H7 (cell line): ENCODE data around the gene UBE2E2. TPM values are rescaled to one million over a fixed set of nuclear protein-coding genes. Genes with fewer than 3 reads are reported as not detected.

Experiments used
- DNase-seq: peaks from one replicate; pipeline ENCODE4 v3.0.0; 2012
- H3K27me3 ChIP-seq: 2 replicates; pipeline ENCODE4 v1.6.0; 2011; ENCODE audit warnings: mild to moderate bottlenecking, low read length; ENCODE audit not compliant: control insufficient read depth, insufficient read depth
- H3K36me3 ChIP-seq: replicated peaks from 2 replicates; pipeline ENCODE4 v1.5.1; 2011; ENCODE audit warnings: low read length; ENCODE audit not compliant: control insufficient read depth, insufficient read depth
- H3K4me3 ChIP-seq: 2 replicates; pipeline ENCODE4 v1.5.1; 2011; ENCODE audit warnings: low read depth, mild to moderate bottlenecking, control low read depth, low read length, moderate library complexity; ENCODE audit not compliant: insufficient read depth
- total RNA-seq: library from RNA; depleted of rRNA; stranded (reverse); fragments of >200 nt; shearing (Covaris generic); gene quantifications from 2 replicates; pipeline ENCODE4 v1.2.3, GENCODE V29; 2014

Gene UBE2E2
- total RNA-seq, 1 experiment from 2014 or later = 56.8 TPM

DNA sequence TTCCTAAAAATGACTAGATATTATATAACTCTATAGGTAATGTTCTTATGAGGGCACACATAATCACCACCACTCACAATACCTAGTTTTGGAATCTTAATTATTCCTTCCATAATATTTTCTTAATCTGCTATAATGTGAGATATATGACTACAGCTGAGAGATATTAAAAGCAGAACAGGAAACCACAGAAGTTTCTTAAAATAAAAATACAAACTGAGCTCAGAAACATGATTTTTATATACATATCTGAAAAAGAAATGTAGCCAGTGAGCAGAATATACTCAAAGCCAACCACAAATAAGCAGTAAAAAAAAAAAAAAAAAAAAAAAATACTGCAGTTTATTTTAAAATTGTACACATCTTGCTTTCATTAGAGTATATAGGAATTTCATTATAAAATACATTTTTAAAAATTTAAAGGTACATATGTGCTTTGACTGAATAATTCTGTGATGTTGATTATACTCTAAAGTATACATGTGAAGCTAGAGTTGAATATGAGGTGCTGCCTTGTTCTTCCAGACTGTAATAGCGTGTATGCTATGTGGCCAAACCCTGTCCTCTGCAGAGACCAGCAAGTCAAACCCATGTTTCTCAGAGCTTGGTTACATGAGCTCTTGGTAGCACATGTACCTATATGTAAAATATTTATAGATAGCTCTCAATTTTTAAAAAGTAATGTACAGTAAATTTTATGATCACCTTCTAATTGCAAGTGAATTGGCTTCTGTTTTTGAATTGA, 175.0 kb downstream of the UBE2E2 start:
- no peak for DNase-seq
- Histone ChIP-seq H3K27me3 (no peaks in the 10 kb centered on the region), H3K4me3 (no peak overlapping the region), H3K36me3 (no peaks in the 10 kb centered on the region)

DNA sequence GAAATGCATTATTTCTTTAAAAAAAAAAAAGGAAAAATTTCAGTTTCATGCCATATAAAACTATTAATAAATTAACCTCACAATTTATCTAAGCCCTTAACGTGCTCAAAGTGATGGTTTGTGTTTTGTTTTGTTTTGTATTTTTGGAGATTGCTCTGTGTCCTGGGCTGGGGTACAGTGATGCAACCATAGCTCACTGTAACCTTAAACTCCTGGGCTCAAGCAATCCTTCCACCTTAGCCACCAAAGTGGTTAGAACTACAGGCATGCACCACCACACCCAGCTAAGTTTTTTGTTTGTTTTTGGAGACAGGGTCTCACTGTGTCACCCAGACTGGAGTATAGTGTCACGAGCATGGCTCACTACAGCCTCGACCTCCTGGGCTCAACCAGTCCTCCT, 180.7 kb downstream of the UBE2E2 start:
- no peak for DNase-seq
- Histone ChIP-seq H3K36me3 (no peaks in the 10 kb centered on the region), H3K27me3 (no peaks in the 10 kb centered on the region), H3K4me3 (no peak overlapping the region)

DNA sequence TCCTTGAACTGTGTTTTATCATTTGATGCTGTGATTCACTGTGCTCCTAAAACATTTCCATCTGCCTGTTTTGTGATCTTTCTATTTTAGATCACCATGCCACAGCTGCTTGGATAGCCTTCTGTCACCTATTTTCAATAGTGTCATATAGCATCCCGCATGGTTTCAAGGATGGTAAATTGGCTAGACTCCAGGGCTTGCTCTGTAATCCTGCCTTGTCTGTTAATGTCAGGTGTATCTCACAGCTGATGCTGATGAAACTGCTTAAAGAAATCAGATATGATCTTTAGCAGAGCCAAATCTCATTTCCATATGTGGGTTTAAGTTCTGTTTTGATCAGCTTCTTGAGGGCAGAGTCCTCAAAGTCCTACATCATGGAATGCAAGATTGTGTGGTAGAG, 182.2 kb downstream of the UBE2E2 start:
- DNase-seq = no peak
- H3K4me3 ChIP-seq = no peak overlapping the region
- H3K36me3 ChIP-seq = no peaks in the 10 kb centered on the region
- H3K27me3 ChIP-seq = no peaks in the 10 kb centered on the region

DNA sequence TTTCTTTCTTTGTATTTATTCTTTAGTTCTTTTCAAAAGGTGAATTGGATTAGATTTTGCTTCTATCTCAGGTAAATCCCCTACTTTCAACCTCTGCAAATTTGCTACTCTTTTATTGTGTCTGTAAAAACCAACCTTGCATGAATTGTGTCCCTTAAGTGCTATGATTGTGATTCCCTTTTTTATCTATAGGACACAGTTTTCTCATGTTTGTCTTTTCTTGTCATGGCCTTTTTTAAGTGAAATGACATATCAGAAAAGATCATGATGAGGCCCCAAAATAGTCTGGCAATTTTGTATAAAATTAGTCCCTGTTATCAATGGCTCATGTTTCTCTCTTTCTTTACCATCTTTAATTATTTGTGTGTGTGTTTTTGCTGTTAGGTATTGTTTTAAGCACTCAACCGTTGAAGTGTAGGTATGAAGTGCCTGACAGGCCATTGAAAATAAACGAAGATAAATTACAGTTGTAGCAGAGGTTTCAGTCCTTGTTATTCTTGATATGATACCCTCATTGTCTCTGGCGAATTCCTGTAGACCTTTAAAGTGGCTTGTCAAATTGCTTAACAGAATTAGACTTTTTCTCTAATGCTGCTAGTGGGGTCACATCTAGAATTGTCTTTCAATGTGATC, 184.3 kb downstream of the UBE2E2 start:
- Histone ChIP-seq H3K36me3 (no peaks in the 10 kb centered on the region), H3K4me3 (no peak overlapping the region), H3K27me3 (no peaks in the 10 kb centered on the region)
- DNase-seq = no peak

DNA sequence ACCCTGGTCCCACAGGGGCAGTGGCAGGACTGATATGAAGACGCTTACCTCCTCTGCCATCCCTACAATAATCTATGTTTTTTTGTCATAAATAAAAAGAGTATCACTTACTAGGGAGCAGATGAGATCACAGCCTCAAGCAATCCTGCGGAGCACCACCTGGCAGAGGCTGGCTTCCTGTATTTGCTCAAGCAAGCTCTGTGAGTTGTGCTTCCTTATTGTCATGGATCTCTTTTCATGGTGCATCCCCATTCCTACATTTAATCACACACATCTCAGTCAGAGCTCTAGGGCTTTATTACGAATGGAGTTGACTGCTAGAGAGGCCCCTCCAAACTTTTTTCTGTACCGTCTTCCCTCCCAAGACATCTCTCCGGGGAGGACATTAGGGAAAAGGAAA, 186.0 kb downstream of the UBE2E2 start:
- H3K36me3 ChIP-seq = no peaks in the 10 kb centered on the region
- DNase-seq = peak; percentile 6
- no peak overlapping the region for H3K4me3 ChIP-seq
- no peaks in the 10 kb centered on the region for H3K27me3 ChIP-seq

DNA sequence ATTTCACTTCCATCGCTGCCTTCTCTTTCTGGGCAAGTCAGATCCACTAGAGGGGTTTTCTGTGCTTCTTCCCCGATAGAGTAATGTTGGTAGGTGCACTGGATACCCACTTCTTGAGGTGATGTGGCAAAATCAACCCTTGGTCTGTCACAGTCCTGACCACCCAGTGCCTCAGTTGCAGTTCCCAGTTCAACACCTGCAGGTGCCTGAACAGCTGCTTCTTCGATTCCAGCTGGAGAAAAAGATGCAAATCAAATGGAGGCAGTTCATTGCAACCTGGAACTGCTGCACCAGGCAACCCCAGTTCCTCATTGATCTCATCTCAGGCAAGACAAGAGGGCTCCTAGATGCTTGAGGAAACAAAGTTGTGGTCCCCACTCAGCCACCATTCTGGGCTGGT, 186.6 kb downstream of the UBE2E2 start:
- no peak for DNase-seq
- H3K27me3 ChIP-seq = no peaks in the 10 kb centered on the region

DNA sequence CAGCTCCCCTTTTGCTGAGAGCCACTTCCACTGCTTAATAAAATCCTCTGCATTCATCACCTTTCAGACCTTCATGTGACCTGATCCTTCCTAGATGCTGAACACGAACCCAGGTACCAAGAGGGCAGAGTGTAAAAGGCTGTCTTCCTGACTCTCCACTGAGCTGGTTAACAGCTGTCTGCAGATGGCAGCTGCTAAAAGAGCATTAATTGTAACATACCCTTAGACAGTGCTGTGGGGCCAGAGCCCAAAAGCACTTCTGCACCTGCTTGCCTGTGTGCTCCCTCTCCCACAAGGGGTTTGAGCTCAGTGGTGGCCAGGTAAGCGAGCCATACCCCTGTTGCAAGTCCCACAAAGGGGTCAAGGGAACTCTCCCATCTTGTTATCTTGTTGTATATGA, 187.3 kb downstream of the UBE2E2 start:
- H3K4me3 ChIP-seq = no peak overlapping the region
- no peaks in the 10 kb centered on the region for H3K27me3 ChIP-seq
- DNase-seq = no peak
- no peaks in the 10 kb centered on the region for H3K36me3 ChIP-seq

More for the DNA sequence above, 186.6 kb downstream of the UBE2E2 start:
- Histone ChIP-seq H3K4me3 (no peak overlapping the region), H3K36me3 (no peaks in the 10 kb centered on the region)

DNA sequence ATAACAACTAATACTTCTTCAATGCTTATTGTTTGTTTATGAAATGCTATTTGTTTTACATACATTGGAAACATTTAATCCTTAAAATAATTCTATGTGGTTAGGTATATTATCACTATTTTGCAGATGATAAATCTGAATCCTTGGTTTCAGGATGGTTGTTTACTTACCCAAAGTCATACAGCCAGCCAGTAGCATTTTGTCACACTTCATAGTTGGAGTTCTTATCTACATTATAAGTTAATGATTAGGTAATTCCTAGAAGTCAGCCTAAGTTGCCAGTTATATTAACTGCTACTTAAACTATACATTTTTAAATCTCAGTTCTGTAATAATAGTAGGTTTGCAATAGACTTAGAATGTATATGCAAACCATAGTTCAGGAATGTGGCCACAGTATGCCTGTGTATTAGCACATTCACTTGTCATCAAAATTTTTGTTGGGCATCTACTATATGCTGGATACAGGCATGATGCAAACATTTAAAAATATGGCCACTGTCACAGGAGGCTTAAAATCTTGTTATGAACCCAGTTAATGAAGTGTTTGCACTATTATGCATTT, 187.9 kb downstream of the UBE2E2 start:
- Histone ChIP-seq H3K27me3 (no peaks in the 10 kb centered on the region), H3K4me3 (no peak overlapping the region), H3K36me3 (no peaks in the 10 kb centered on the region)
- no peak for DNase-seq

DNA sequence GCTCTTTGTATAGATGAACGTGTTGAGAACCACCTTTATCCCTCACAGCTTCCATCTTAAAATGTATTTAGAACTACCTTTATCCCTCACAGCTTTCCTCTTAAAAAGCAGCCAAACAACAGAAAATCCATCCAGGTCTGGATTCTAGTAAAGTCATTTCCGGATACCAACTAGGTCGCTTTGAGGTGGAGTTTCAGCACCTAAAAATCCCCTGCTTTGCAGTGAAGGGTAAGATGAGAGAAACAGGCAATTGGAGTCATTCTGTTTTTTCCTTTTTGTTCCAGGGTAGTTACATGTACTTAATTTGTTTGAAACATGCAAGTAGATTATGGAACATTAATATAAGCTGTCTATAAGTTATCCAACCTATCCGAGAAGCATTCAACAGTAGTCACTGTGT, 192.0 kb downstream of the UBE2E2 start:
- Histone ChIP-seq H3K27me3 (no peaks in the 10 kb centered on the region), H3K4me3 (no peak overlapping the region), H3K36me3 (no peaks in the 10 kb centered on the region)
- DNase-seq = no peak

DNA sequence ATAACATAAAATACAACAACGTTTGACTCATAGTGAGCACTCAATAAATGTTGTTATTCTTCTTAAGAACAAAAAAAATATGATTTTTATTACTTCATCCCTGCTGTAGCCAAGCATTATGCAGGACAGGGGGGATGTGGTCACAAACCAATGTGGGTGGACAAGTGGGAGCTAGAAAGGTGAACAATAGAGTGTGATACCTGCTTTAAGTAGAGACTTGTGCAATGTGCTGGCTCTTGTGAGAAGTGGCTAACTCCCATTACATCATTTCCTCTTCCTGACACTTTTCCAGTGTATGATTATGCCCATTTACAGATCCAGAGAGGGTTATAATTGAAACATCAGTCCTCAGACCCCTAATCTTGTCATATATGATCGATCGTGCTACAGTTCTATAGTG, 193.6 kb downstream of the UBE2E2 start:
- Histone ChIP-seq H3K4me3 (no peak overlapping the region), H3K27me3 (no peaks in the 10 kb centered on the region), H3K36me3 (no peaks in the 10 kb centered on the region)
- no peak for DNase-seq

DNA sequence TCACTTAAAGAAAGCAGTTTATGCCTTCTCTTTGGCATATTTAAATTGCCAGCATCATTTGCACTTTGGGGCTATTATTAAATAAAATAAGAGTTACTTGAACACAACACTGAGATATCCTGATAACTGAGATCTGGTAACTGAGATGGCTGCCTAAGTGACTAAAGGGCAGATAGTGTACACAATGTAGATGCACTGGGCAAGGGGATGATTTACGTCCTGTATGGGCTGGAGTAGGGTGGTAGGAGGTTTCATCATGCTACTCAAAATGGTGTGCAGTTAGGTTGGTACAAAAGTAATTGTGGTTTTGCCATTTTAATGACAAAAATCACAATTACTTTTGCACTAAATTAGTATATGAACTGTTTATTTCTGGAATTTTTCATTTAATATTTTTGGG, 196.1 kb downstream of the UBE2E2 start:
- no peak for DNase-seq
- Histone ChIP-seq H3K4me3 (no peak overlapping the region), H3K36me3 (no peaks in the 10 kb centered on the region), H3K27me3 (no peaks in the 10 kb centered on the region)

DNA sequence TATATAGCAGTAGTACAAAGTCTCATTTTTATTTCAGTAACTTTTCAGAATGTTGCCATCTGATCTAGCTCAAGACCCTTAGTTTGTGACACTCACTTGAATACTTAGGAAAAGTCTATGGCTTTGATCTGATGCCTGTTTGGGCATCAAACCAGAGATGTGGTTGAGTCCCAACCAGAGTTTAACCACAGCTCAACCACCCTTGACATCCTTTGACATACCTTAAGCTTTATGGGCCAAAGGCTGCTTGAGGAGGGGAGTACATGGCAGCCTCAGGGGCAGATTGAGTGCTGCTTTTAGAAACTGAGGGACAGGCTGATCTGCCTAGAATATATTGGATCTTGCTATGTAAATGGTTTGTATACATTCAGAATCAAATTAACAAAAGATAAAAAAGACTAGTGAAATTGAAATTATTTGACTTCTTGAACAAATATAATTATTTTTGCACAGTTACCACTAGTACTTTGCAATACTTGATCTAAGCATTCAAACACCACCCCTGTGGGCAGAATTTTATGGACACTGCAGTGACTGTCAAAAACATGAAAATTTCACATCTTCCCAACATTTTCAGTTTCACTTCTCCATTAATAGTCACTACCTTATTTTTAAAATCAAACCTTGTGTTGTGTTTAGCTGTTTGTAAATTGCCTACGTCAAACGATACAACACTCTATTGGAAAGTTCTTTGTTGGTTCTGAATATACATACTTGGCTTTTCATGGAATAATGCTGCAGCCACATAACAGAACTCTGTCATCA, 199.8 kb downstream of the UBE2E2 start:
- Histone ChIP-seq H3K36me3 (no peaks in the 10 kb centered on the region), H3K27me3 (no peaks in the 10 kb centered on the region), H3K4me3 (no peak overlapping the region)
- DNase-seq = no peak

DNA sequence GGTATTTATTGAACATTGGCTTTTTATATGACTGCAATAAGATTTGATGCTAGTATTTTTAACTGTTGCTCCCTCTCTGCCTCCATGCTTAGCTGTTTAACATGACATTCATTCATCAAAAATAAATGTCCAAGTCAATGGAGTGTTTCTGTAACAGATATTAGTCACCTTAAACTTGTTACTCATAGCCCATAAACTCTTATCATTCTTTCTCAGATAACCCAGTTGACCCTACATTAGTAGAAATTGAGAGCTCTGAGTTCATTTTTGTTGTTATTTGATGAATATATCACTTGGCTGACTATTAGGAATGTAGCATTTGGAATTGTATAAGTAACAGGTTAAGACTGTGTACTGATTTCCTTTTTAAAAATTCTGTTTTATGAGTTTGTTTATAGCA, 201.1 kb downstream of the UBE2E2 start:
- DNase-seq = no peak
- H3K27me3 ChIP-seq = no peaks in the 10 kb centered on the region
- H3K4me3 ChIP-seq = no peak overlapping the region
- no peaks in the 10 kb centered on the region for H3K36me3 ChIP-seq

DNA sequence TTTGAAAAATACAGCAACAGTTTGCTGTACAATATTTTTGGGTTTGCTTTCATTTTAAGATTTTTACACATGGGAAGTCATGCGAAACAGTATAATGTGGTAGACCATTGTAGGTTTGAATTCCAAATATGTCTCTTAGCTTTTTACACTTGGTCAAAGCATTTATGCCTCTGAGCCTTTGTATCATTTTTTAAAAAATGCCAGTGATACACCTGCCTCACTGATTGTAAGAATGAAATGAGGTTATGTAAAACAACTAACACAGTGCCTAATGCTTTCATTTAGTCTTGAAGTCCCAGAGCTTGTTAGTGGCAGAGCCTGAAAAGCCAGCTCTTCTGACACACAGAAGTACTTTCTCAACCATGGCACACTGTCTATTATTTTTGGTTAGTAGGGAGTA, 202.0 kb downstream of the UBE2E2 start:
- Histone ChIP-seq H3K27me3 (no peaks in the 10 kb centered on the region), H3K4me3 (no peak overlapping the region), H3K36me3 (no peaks in the 10 kb centered on the region)
- no peak for DNase-seq

DNA sequence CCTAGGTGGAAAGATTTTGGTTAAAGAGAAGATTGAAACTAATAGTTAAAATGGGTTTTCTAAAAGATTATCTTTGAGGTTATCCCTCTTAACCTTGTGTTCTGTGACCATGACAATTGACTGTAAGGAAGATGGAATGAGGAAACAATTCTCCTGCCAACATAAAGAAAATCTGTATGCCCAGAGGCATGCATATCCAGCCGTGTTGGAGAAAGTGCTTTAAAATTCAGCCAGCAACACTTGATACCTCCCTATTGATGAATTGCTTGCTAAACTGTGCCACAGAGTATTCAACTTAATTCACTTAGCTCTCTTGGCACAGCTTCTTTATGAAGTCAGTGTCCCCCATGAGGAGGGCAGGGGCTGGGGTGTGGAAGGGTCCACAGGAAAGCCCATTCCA, 203.5 kb downstream of the UBE2E2 start:
- Histone ChIP-seq H3K36me3 (no peaks in the 10 kb centered on the region), H3K27me3 (no peaks in the 10 kb centered on the region), H3K4me3 (no peak overlapping the region)
- DNase-seq = no peak
